Gastrocnemius medialis (tissue), 4 donors: ENCODE measurements around the gene SHH.

Experiments
- POLR2A ChIP-seq, 2 donors: fragments of 450-650 bp; IDR thresholded peaks; one replicate each; pipeline ENCODE4 v1.6.1; 2017; ENCODE audit warnings: antibody characterized with exemption in 2 of 2, mild to moderate bottlenecking in 2 of 2, moderate library complexity in 2 of 2
- TF ChIP-seq, protein P1 (sequence below), 5 experiments: fragments of 450-650 bp in 3 of 5; fragments of 200-600 bp in 2 of 5; sonication (generic) in 2 of 5; IDR thresholded peaks in 4 of 5; conservative IDR thresholded peaks in 1 of 5; 1 replicate in 4 of 5; 2 replicates in 1 of 5; pipeline ENCODE4 v1.5.1; 2016 to 2019; ENCODE audit warnings: antibody characterized with exemption in 5 of 5, mild to moderate bottlenecking in 3 of 5, moderate library complexity in 3 of 5

DNA sequence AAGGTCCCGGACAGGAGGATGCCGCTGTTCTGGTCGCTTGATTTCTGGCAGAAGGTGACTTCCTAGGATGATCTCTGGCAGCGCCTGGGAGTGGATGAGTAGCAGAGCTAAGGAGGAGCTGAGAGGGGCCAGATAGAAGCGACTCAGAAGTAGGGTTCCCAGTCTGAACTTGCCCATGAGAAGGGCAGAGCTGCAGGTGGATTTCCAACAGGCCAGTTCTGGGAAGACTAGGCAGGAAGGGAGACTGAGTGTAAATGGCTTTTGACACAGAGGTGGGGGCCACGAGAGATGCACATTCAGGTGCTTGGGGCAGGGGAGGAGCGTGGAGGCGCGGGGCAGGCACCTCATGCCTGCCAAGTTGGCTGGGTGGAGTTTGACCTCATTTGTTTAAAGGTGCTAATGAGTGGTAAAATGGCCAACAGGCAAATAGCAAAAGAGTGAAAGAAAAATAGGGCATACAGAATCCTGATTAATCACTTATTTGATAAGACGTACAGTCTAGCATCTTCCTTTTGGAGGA lies 58.8 kb downstream of the SHH start:
- TF ChIP-seq, protein P1, sequence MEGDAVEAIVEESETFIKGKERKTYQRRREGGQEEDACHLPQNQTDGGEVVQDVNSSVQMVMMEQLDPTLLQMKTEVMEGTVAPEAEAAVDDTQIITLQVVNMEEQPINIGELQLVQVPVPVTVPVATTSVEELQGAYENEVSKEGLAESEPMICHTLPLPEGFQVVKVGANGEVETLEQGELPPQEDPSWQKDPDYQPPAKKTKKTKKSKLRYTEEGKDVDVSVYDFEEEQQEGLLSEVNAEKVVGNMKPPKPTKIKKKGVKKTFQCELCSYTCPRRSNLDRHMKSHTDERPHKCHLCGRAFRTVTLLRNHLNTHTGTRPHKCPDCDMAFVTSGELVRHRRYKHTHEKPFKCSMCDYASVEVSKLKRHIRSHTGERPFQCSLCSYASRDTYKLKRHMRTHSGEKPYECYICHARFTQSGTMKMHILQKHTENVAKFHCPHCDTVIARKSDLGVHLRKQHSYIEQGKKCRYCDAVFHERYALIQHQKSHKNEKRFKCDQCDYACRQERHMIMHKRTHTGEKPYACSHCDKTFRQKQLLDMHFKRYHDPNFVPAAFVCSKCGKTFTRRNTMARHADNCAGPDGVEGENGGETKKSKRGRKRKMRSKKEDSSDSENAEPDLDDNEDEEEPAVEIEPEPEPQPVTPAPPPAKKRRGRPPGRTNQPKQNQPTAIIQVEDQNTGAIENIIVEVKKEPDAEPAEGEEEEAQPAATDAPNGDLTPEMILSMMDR (IDR thresholded peaks at IDR 0.05 in 4 of 5, conservative IDR thresholded peaks at IDR 0.05 in 1 of 5), result no peak
- no peak for TF ChIP-seq POLR2A (IDR thresholded peaks at IDR 0.05)
